Nephron progenitor cell (in vitro differentiated cells): Measurements from ENCODE around the gene HES2.
"Not testable (repeated sequence)": the region's sequence is repeated elsewhere in the genome, so short reads cannot be mapped to it uniquely, and the experiment has no call there.

ENCODE experiments used
- DNase-seq: peaks from one replicate; pipeline ENCODE4 v3.0.0; 2021
- H3K27ac Mint-ChIP-seq: 2 replicates; pipeline ENCODE4 v1.8.0; 2021; ENCODE audit warnings: mild to moderate bottlenecking, moderate library complexity, mixed read lengths
- H3K27me3 Mint-ChIP-seq: 2 replicates; pipeline ENCODE4 v1.8.0; 2021; ENCODE audit warnings: mild to moderate bottlenecking, low read depth, mixed read lengths; ENCODE audit not compliant: poor library complexity
- H3K36me3 Mint-ChIP-seq: 2 replicates; pipeline ENCODE4 v1.8.0; 2021; ENCODE audit warnings: low read depth, mixed read lengths
- H3K4me1 Mint-ChIP-seq: 2 replicates; pipeline ENCODE4 v1.8.0; 2021; ENCODE audit warnings: mixed read lengths
- H3K4me3 Mint-ChIP-seq: 2 replicates; pipeline ENCODE4 v1.8.0; 2021; ENCODE audit warnings: mild to moderate bottlenecking, moderate library complexity, mixed read lengths
- H3K9me3 Mint-ChIP-seq: 2 replicates; pipeline ENCODE4 v1.8.0; 2021; ENCODE audit warnings: mild to moderate bottlenecking, moderate library complexity, mixed read lengths
- TF ChIP-seq, protein P1 (sequence below): fragments of 200-600 bp; sonication (generic); IDR thresholded peaks from 2 replicates; pipeline ENCODE4 v1.5.0; 2021; ENCODE audit warnings: antibody characterized with exemption

HES2 gene

DNA sequence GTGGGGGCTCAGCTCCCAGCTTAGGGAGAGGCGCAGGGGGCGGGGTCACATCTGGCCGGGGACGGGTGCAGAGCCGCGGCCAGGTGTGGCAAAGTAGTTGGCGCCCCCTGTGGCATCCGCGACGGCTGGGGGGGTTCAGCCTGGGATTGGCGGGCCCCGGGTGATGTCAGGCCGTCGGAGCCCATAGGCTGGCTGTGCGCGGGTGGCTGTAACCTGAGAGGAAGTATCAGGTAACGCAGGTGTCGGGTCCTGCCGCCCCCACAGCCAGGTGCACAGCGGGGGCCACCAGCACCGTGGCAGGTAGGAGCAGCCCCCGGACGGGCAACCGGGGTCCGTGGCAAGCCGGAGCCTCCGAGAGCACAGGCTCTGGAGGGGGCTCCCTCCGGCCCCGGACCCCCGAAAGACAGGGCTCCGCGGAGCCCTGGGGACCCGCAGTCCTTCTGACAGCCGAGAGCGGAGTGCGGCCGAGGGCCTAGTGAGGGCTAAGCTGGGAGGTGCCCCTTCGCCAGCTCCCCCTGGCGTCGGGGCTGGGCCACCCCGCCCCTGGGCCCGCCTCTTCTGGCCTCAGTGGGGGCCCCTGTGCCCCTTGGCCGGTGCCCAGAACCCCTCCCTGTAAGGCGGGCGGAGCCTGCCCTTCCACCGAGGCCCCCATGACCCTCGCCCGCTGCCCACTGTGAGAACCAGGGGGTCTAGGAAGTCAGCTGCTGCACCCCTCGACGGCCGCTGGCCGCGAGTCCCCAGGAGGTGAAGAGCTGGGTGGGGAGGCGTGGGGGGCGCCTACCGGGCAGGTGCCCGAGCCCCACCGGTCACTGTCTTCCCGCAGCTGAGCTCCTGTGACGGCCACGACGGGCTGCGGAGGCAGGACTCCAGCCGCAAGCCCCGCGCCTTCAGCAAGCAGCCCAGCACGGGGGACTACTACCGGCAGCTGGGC, 28.4 kb upstream of the HES2 start:
- H3K27me3 Mint-ChIP-seq: peaks cover 50% of the 10 kb centered on the region
- H3K4me1 Mint-ChIP-seq: peaks cover 42% of the 10 kb centered on the region
- H3K27ac Mint-ChIP-seq: no peak overlapping the region
- H3K4me3 Mint-ChIP-seq: peak overlapping the region; percentile 62
- TF ChIP-seq, protein P1, sequence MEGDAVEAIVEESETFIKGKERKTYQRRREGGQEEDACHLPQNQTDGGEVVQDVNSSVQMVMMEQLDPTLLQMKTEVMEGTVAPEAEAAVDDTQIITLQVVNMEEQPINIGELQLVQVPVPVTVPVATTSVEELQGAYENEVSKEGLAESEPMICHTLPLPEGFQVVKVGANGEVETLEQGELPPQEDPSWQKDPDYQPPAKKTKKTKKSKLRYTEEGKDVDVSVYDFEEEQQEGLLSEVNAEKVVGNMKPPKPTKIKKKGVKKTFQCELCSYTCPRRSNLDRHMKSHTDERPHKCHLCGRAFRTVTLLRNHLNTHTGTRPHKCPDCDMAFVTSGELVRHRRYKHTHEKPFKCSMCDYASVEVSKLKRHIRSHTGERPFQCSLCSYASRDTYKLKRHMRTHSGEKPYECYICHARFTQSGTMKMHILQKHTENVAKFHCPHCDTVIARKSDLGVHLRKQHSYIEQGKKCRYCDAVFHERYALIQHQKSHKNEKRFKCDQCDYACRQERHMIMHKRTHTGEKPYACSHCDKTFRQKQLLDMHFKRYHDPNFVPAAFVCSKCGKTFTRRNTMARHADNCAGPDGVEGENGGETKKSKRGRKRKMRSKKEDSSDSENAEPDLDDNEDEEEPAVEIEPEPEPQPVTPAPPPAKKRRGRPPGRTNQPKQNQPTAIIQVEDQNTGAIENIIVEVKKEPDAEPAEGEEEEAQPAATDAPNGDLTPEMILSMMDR: no peak
- DNase-seq: peak; percentile 68
- H3K9me3 Mint-ChIP-seq: no peaks in the 10 kb centered on the region
- H3K36me3 Mint-ChIP-seq: no peaks in the 10 kb centered on the region

DNA sequence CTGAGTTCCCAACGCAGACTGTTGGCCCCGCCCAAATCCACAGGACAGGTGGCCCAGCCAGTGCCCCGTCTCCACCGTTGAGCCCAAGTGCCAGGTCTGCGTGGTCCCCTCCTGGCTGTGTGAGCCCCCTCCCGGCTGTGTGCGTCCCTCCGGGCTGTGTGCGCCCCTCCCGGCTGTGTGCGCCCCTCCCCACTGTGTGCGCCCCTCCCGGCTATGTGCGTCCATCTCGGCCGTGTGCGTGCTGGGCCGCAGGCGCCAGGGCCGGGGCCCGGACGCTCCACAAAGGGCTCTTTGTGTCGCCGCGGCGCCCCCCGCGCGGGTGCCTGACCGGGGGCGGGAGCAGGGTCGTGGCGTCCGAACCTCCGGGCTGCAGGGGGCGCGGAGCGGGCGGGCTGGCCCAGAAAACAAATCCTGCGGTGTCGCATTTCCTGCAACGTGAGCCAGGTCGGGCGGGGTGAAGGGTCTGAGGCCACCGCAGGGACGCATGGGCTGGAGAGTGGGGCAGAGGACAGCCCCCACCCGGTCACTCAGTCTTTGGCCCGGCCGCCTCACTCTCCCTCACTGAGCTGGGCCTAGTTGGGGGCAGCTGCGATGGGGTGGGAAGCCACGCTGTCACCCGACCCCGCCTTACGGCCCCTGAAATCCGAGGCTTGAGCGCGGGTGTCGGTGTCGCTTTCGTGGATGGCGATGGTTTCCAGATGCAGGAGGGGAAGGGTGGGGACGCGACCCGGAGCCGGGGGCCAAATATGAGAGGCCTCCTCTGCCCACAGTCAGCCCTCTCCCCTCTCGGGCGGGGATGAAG, 27.5 kb upstream of the HES2 start:
- peak; percentile 74 for DNase-seq
- Mint-ChIP-seq H3K36me3 (no peaks in the 10 kb centered on the region), H3K9me3 (no peaks in the 10 kb centered on the region), H3K4me1 (peaks cover 41% of the 10 kb centered on the region), H3K4me3 (peak overlapping the region; percentile 62), H3K27ac (no peak overlapping the region), H3K27me3 (peaks cover 53% of the 10 kb centered on the region)
- TF ChIP-seq, protein P1: no peak

DNA sequence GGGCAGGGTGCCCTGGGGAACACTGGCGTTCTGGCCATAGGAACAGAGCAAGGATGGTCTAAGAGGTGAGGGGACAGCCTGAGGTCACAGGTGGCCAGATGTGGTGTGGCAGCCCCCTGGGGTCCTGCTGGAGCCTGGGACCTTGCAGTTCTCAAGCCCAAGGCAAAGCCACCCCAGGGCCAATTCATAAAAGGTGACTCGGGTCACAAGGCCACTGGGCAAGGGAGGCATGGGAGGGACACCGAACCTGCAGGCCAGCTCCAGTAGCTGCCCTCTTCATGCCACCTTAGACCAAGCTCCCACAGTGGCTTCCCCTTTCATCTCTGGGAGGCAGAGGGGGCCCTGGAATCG, 26.9 kb upstream of the HES2 start:
- TF ChIP-seq, protein P1: no peak
- no peak for DNase-seq
- Mint-ChIP-seq H3K36me3 (no peaks in the 10 kb centered on the region), H3K27me3 (peaks cover 59% of the 10 kb centered on the region), H3K4me3 (peak overlapping the region; percentile 63), H3K4me1 (peaks cover 41% of the 10 kb centered on the region), H3K27ac (no peak overlapping the region), H3K9me3 (no peaks in the 10 kb centered on the region)

DNA sequence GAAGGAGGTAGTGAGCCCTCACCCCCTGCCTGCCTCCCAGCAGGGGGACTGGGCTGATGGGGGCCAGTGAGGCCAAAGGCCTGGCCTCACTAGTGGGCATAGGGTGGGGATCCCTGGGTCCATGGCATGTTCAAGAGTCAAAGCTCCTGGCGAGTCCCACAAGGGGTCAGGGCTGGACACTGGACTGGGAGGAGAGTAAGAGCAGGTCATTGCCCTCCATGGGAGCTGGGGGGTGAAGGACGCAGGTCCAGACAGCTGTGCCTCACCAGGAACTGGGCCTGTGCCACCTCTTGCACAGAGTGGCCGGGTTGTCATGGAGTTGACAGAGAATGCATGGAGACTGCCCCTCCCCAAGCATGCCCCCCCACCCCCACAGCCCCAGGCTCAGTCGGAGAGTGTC, 26.2 kb upstream of the HES2 start:
- not testable (repeated sequence) for H3K9me3 Mint-ChIP-seq, H3K4me3 Mint-ChIP-seq, H3K36me3 Mint-ChIP-seq, DNase-seq, H3K27ac Mint-ChIP-seq
- peaks cover 40% of the 10 kb centered on the region for H3K4me1 Mint-ChIP-seq
- H3K27me3 Mint-ChIP-seq: peaks cover 64% of the 10 kb centered on the region

DNA sequence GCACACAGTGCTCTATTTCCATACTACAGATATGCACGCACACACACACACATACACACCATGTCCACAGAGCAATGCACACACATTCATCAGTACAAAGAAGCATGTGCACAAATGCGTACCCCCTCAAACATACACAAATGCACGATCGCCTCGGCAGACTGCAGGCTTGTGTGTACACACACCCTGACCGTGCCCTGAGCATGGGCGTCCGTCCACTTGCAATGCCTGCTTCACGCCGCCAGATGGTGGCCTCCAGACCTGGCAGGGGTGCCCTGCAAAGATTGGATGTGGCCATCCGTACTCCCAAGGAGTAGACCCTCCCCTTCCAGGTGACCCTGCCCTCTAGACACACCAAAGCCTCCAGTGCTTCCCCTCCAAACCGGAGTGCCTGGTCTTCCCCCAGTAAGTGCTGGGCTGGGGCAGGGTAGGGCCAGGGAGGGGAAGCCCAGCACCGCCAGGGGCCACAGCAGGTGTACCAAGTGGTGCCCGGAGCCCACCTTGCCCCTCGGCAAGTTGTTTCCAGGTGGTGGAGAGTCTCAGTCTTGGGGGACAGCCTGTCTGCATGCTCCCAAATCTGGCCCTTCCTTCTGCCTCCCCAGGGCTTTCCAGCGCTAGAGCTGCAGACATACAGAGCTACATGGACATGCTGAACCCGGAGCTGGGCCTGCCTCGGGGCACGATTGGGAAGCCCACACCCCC, 25.5 kb upstream of the HES2 start:
- Mint-ChIP-seq H3K27ac (no peak overlapping the region), H3K4me3 (peak overlapping the region; percentile 13), H3K36me3 (no peaks in the 10 kb centered on the region), H3K9me3 (no peaks in the 10 kb centered on the region), H3K4me1 (peaks cover 33% of the 10 kb centered on the region), H3K27me3 (peaks cover 65% of the 10 kb centered on the region)
- no peak for DNase-seq
- TF ChIP-seq, protein P1: peak; percentile 56

DNA sequence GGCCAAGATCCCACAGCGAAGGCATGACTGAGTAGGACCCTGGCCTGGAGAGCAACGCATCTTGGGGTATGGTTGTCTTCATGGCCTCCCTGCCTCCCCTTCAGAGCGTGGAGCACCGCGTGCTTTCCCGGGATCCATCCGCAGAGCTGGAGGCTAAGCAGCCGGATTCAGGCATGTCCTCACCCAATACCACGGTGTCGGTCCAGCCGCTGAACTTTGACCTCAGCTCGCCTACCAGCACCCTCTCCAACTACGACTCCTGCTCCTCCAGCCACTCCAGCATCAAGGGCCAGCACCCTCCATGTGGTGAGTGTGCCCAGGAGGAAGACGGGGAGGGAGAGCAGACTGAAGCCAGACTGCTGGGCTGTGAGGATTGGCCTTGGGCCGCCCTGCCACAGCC, 24.7 kb upstream of the HES2 start:
- Mint-ChIP-seq H3K9me3 (no peaks in the 10 kb centered on the region), H3K4me1 (peaks cover 28% of the 10 kb centered on the region), H3K27me3 (peaks cover 64% of the 10 kb centered on the region), H3K36me3 (no peaks in the 10 kb centered on the region), H3K27ac (no peak overlapping the region), H3K4me3 (no peak overlapping the region)
- TF ChIP-seq, protein P1: no peak
- DNase-seq: no peak
